KMS-11 (cell line): ENCODE measurements around the gene AGPAT3.

ENCODE experiments used
- H2AFZ ChIP-seq: fragments of 200-600 bp; sonication (generic); 2 replicates; pipeline ENCODE4 v1.6.1; 2016; ENCODE audit warnings: antibody characterized with exemption, mixed run types, low read depth
- H3K27ac ChIP-seq: fragments of 200-600 bp; sonication (generic); 2 replicates; pipeline ENCODE4 v1.6.1; 2016; ENCODE audit warnings: mild to moderate bottlenecking, mixed run types
- H3K27me3 ChIP-seq: fragments of 200-600 bp; sonication (generic); 2 replicates; pipeline ENCODE4 v1.6.1; 2017; ENCODE audit warnings: mild to moderate bottlenecking, low read depth, mixed run types, moderate library complexity; ENCODE audit not compliant: insufficient read depth
- H3K36me3 ChIP-seq: fragments of 200-600 bp; sonication (generic); 2 replicates; pipeline ENCODE4 v1.6.1; 2017; ENCODE audit warnings: mild to moderate bottlenecking, mixed run types; ENCODE audit not compliant: insufficient read depth
- H3K4me1 ChIP-seq: fragments of 200-600 bp; sonication (generic); 2 replicates; pipeline ENCODE4 v1.6.1; 2016; ENCODE audit warnings: mild to moderate bottlenecking, low read depth, mixed run types; ENCODE audit not compliant: poor library complexity, severe bottlenecking
- H3K4me2 ChIP-seq: fragments of 200-600 bp; sonication (generic); 2 replicates; pipeline ENCODE4 v1.7.0; 2016; ENCODE audit warnings: mild to moderate bottlenecking, mixed run types
- H3K4me3 ChIP-seq: fragments of 200-600 bp; sonication (generic); IDR thresholded peaks from 2 replicates; pipeline ENCODE4 v1.6.1; 2017; ENCODE audit warnings: low read depth, low read length, mixed read lengths; ENCODE audit not compliant: insufficient read depth
- H3K79me2 ChIP-seq: fragments of 200-600 bp; sonication (generic); 2 replicates; pipeline ENCODE4 v1.6.1; 2016; ENCODE audit warnings: low read depth, mixed run types; ENCODE audit not compliant: insufficient read depth
- H3K9ac ChIP-seq: fragments of 200-600 bp; sonication (generic); 2 replicates; pipeline ENCODE4 v1.6.1; 2016; ENCODE audit warnings: mild to moderate bottlenecking, mixed run types
- H4K20me1 ChIP-seq: fragments of 200-600 bp; sonication (generic); 2 replicates; pipeline ENCODE4 v1.6.1; 2016; ENCODE audit warnings: mild to moderate bottlenecking, mixed run types; ENCODE audit not compliant: insufficient read depth
- CTCF ChIP-seq: fragments of 200-600 bp; sonication (generic); conservative IDR thresholded peaks from 2 replicates; pipeline ENCODE4 v1.6.1; 2017; ENCODE audit warnings: low read depth, mild to moderate bottlenecking, antibody characterized with exemption, low read length, moderate library complexity, mixed read lengths

The AGPAT3 gene

DNA sequence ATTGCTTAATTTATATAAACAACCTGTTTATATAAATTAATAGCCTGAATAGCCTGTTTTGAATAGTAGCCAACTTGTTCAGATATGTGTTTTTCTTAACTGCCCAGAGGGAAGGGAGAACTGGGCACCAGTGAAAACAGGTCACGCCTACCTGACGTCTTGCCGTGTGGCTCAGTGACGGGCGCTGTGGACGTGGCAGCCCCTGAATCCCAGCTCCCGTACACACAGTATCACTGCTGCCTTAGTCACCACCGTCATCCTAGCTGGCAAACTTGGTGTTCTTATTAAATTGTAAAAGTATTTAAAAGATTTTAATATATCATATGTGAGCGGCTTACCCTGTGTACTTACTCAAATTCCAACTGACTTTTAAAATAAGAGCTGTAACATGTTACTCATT, 111.6 kb downstream of the AGPAT3 start:
- TF ChIP-seq CTCF = no peak
- no peaks in the 10 kb centered on the region for H3K36me3 ChIP-seq
- H3K4me2 ChIP-seq = no peak overlapping the region

GRCh38 chr21:43978060-43978459, 113.0 kb downstream of the AGPAT3 start:
- Histone ChIP-seq H3K4me1 (peaks cover 4% of the 10 kb centered on the region), H3K4me3 (no peak overlapping the region), H2AFZ (no peak overlapping the region), H4K20me1 (no peaks in the 10 kb centered on the region), H3K4me2 (no peak overlapping the region), H3K79me2 (no peaks in the 10 kb centered on the region), H3K36me3 (no peaks in the 10 kb centered on the region), H3K27ac (no peak overlapping the region), H3K27me3 (no peaks in the 10 kb centered on the region), H3K9ac (no peak overlapping the region)
- no peak for TF ChIP-seq CTCF

More for the DNA sequence above, 111.6 kb downstream of the AGPAT3 start:
- no peaks in the 10 kb centered on the region for H3K79me2 ChIP-seq
- H4K20me1 ChIP-seq = no peaks in the 10 kb centered on the region
- H3K27ac ChIP-seq = no peak overlapping the region
- H3K27me3 ChIP-seq = no peaks in the 10 kb centered on the region
- H3K9ac ChIP-seq = no peak overlapping the region
- H2AFZ ChIP-seq = no peak overlapping the region
- no peak overlapping the region for H3K4me3 ChIP-seq
- peaks cover 4% of the 10 kb centered on the region for H3K4me1 ChIP-seq

GRCh38 chr21:43979654-43980053, 114.6 kb downstream of the AGPAT3 start:
- no peak for TF ChIP-seq CTCF
- H3K36me3 ChIP-seq = no peaks in the 10 kb centered on the region
- no peaks in the 10 kb centered on the region for H3K27me3 ChIP-seq
- no peak overlapping the region for H3K27ac ChIP-seq
- H2AFZ ChIP-seq = no peak overlapping the region
- H3K4me1 ChIP-seq = peaks cover 4% of the 10 kb centered on the region
- H3K4me3 ChIP-seq = no peak overlapping the region
- no peaks in the 10 kb centered on the region for H4K20me1 ChIP-seq
- H3K9ac ChIP-seq = no peak overlapping the region
- no peaks in the 10 kb centered on the region for H3K79me2 ChIP-seq
- no peak overlapping the region for H3K4me2 ChIP-seq

DNA sequence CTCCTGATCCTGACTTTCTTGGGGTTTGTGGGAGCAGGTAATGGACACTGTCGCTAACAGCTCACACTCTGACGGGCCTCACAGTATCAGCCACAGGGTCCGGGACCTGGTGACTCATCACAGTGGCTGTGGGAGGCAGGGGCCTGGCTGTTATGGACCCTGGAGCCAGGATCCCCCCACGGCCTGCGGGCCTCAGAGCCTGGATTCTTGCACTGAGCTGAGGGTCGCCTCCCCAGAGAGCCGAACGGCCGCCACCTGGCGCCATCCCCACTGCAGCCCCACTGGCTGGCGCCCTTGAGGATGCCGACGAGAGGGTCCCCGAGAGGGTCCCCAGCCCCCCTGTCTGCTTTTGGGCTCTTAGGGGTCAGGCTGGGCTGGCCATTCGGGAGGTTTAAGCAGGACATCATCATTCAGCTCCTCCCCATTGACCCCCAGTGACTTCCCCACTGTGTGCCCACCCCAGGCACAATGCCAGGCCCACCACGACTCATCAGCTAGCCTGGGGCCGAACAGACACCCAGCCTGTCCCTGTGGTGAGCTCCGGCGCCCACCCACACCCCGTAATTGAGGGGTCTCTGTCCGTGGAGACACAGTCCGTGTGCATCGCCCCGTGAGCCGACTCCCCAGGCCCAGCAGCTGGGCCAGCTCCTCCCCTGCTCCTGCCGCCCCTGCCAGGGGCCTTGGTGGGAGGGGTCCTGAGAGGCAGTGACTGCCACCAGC, 116.3 kb downstream of the AGPAT3 start:
- TF ChIP-seq CTCF = no peak
- Histone ChIP-seq H3K36me3 (no peaks in the 10 kb centered on the region), H3K4me1 (no peaks in the 10 kb centered on the region), H3K27me3 (no peaks in the 10 kb centered on the region), H3K4me2 (no peak overlapping the region), H3K4me3 (no peak overlapping the region), H3K79me2 (no peaks in the 10 kb centered on the region), H3K9ac (no peak overlapping the region), H3K27ac (no peak overlapping the region), H2AFZ (no peak overlapping the region), H4K20me1 (no peaks in the 10 kb centered on the region)
